GM18870 (cell line): ENCODE results near the gene CUL3.
"Not testable (repeated sequence)": the region's sequence is repeated elsewhere in the genome, so short reads cannot be mapped to it uniquely, and the experiment has no call there.

Experiments
- ATAC-seq: cut with Tn5 transposase; IDR thresholded peaks from one replicate; pipeline ENCODE4 v1.9.1; 2021; ENCODE audit warnings: moderate library complexity; ENCODE audit not compliant: unreplicated experiment

CUL3 gene

DNA sequence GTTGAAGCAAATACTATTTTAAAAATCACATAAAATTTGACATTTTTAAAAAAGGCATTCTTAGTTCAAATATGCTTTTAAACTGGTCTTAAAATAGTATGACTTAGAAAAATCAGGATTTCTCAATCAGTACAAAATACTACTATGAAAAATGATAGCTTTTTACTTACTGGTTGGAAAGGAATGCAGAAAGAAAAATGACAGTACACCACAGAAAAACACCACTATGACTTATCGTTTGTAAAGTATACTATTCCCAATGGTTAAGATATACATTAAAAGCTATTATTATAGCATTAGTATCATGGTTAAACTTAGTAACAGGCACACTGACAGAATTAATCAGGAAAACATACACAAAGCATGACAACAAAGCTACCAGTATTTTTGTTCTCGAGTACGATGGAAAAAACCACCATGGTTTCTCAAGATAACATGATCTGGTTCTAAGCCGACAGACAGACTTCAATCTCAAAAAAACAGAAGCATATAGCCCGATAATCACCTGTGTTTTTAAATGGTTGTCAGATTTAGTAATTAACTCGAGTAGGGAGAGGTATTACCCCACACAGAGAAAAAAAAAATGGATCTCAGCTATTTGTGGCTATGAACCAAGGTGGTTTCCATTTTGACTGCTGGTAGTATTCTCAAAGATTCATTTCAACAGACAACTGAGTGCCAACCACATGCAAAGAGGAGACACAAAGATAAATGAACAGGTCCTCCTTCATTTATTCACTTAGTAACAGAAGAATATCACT lies 39.1 kb downstream of the CUL3 start:
- peak; percentile 75 for ATAC-seq

DNA sequence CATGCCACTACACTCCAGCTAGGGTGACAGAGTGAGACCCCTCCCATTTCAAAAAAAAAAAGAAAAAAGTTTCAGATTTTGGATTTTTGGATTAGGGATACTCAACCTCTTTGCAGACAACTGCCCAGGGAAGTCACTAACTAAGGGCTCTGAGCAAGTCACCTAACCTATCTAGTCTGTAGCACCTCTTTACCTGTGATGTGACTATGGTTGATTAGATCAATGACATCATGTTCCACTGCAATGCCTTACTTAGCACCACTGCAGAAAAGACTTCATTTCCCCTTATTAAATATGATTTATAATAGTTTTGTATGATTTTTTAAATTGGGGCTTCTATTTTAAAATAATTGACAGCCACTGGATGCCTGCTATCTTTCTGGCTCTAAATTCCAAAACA lies 41.2 kb downstream of the CUL3 start:
- ATAC-seq, result no peak

DNA sequence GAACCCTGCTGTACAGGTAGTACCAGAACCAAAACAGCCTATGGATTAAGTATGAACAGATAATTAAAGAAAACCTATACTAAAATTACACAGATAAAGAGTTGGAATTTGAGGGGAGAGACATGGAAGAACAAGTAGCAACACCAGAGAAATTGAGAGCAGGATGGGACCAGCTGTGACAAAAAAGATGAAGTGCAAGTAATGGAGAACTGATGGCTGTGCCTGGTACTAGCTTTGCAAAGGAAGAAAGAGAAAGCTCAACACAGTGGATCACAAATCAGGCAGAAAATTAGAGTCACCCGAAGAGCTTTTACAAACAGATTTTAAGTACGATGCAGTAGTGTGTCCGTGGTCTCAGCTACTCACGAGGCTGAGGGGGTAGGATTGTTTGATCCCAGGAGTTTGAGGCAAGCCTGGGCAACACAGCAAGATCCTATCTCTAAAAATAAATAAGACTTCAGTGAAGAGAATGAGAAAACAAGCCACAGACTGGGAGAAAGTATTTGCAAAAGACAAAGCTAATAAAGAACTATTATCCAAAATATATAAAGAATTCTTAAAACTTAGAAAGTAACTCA lies 46.5 kb downstream of the CUL3 start:
- ATAC-seq, result no peak

DNA sequence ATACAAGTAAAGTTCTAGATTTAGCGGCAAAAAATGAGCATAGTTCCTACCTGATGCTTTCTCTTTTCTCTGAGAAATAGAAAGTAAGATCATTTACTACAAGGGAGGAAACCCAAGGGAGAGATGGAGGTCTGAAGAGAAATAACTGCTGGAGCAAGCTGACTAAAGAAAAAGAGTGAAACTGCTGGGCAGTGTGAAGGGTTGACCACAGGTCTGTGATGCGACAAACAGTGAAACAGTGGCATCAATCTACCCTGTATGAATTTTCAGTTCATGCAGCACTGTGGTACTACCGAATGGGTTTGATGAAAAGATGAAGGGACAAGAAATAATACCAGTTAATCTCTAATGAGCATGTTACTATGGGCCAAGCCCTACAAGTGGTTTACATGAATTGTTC lies 52.2 kb downstream of the CUL3 start:
- ATAC-seq, result peak; percentile 64

- ATAC-seq, result no peak
Measured at GRCh38 chr2:224532441-224532840, 52.7 kb downstream of the CUL3 start.

DNA sequence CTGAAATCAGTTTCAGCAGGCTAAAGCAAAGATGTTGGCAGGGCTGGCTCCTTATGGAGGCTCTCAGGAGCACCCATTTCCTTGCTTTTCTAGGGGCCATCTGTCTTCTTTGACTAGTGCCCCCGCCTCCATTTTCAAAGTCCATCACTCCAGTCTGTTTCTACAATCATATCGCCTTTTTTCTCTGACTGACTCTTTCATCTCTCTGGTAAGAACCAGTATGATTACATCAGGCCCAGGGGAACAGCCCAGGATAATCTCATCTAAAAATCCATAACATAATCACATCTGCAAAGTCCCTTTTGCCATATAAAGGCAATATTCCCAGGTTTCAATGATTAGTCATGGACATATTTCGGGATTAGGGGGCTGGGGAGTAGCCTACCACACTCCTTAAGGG lies 57.0 kb downstream of the CUL3 start:
- ATAC-seq, result no peak

DNA sequence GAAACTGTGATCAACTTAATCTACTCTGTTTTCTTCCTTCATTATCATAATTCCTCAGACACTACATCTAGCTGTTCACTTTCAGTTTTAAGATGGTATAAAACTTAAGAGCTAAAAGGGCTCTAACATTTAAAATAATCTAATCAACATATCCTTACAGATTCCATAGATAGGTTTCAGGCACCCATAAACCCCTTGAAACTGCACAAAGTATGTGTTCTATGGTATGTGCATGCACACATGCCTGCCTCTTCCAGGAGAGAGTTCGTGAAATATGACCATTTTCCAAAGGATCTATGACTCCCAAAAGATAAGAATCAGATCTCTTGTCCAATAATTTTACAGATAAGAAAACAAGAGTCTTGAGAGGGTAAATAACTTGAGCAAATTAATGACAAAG lies 59.4 kb downstream of the CUL3 start:
- no peak for ATAC-seq

DNA sequence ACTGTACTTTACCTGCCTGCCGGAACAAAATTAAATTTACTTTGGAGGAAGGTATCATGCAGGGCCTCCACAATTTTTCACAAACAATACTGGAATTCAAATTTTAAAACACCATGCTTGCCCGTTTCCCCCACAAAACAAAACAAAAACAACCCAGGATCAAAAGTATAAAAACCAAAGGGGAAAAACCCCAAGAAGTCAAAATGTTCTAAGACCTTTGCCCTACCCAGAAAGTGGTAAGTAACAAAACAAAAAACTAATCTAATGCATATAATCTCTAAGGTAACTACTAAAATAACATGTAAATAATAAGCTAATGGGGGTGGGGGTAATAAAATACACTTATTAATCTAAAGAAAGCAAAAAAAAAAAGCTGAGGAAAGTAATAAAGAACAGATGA lies 60.5 kb downstream of the CUL3 start:
- ATAC-seq, result no peak

DNA sequence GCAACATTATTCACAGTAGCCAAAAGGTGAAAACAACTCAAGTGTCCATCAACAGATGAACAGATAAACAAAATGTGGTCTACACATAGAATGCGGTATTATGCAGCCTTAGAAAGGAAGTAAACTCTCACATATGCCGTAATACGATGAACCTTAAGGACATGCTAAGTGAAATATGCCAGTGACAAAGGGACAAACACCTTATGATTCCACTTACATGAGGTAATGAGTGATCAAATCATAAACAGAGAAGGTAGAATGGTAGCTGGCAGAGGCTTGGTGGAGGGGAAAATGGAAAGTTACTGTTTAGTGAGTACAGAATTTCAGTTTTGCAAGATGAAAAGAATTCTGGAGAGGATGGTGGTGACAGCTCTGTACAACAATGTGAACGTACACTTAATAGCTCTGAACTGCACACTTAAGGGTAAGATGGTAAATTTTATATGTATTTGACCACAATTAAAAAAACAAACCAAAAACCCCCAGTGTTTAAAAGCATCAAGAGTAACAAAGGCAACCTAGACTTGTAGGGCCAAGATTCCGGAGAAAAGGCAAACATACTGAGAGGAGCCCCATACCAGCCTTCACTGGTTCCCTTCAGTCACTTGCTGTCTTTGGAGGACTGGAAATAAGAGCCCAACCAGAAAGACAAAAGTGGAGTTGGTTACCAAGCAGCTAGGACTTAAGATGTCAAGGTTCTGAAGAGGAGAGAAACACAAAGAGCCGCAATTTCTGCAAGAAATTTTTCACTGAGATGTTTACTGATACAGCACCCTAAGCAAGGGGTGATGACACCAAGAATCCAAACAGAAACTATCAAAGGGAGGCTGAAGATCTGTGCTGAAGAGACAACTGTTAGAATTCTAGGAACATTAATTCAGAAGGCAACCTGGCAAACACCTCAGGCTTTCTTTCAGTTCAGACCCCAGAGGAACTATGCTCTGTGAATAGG lies 61.3 kb downstream of the CUL3 start:
- ATAC-seq, result peak; percentile 23

- ATAC-seq, result not testable (repeated sequence)
Measured at GRCh38 chr2:224522483-224522882, 62.7 kb downstream of the CUL3 start.

DNA sequence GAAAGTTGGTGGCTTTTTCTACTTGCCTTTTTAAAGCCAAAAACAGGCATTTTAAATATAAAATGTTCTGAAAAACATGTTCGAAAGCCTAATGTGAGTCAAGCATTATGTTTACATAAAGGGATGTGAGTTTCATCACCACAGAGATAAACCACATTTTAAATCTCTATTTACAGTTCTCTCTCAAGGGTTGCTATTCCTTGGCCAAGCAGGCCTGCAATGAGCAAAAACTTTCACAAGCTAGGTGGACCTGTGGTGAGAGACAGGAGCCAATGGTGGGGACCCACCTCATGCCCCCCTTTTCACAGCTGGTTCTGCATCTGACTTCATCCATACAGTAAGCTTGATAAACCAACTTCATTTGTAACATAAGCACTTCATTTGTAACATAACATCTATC lies 65.1 kb downstream of the CUL3 start:
- ATAC-seq, result peak; percentile 80

DNA sequence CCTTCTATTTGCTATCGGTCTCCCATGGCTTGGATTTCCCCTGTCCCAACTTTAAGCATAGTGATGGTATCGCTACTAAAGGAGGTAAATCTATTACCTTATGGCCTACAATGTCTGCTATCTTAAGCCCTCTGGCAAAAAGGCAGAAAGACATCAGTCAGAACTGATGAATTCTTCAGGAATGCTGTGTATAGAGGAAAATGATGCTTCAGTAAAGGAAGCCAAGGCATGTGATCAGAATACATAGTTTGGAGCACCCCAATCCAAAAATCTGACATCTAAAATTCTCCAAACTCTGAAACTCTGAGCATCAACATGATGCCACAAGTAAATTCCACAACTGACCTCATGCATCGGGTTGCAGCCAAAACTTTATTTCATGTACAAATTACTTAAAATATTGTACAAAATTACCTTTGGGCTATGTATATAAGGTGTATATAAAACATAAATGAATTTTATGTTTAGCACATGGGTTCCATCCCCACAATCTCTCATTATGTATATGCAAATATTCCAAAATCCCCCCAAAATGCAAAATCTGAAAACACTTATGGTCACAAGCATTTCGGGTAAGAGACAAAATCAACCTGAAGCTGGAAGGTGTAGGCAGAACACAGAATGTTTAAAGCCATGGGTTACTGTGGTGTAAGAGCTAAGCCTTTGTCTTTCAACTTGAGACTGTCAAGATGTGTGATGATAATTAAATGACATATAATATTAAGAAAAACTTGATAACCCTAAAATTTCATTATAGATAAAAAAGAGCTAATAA lies 66.2 kb downstream of the CUL3 start:
- no peak for ATAC-seq

DNA sequence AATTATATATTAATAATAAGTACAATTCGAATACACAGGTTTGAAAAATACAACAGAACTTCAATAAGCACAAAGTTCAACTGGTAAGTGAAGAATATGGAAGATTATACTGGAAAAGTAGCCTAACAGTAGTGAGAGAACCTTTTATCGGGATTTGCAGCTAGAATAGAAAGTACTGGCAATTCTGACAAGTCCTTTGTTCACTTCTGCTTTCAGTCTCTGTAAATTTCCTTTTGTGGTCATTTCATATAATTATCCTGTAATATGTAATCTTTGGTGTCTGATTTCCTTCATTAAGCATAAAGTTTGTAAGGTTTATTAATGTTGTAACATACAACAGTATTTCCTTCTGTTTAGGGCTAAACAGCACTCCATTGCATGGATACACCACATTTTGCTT lies 67.2 kb downstream of the CUL3 start:
- no peak for ATAC-seq

GRCh38 chr2:224516393-224516792 lies 68.8 kb downstream of the CUL3 start:
- ATAC-seq, result not testable (repeated sequence)

DNA sequence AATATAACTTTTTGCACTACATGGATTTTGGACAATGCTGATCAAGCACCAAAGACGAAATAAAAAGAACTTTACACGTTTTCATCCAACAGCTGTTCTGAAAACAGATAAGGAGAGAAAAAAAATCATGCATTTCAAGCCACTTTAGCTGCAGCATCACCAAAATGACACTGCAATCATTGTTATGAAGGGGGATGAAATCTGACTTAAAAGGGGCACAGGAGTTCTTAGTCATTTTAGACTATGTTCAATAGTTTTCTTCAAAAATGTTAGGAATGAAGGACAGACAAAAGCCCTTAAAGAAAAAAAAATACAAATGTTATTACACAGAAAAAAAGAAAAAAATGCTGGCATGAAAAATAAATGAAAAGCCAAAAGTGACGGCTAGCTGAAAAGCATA lies 71.2 kb downstream of the CUL3 start:
- no peak for ATAC-seq

DNA sequence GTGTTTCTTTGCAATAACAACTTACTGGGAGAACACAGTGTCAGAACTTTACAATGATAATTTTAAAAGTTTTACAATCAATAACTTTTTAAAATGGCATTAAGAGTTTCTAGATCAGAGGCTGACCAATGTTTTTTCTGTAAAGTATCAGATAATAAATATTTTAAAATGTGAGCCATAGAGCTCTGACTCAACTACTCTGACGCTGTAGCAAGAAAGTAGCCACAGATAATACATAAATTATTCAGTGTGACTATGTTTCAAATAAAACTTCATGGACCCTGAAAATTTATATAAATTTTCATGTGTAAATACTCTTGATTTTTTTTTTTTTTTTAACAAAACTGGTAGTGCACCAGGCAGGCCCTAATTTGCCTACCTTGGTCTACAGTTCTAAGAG lies 77.4 kb downstream of the CUL3 start:
- no peak for ATAC-seq

GRCh38 chr2:224506494-224506893 lies 78.7 kb downstream of the CUL3 start:
- ATAC-seq, result no peak

GRCh38 chr2:224498991-224499390 lies 86.2 kb downstream of the CUL3 start:
- ATAC-seq, result no peak

DNA sequence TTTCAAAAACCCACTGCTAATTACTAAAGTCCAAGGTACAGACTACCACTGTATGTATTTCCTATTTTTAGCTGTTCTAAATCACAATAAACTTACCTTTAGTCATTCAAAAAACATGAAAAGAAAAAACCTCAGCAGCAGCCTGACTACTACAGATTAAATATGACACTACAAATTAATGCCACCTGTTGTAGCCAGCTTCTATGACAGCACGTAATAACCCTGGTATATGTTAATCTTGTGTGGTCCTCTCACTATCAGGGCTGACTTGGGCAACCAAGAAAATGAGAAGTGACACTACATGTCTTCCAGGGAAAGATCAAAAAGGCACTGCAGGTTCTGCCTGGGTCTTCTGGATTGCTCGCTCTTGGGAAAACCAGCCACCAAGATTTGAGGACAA lies 92.6 kb downstream of the CUL3 start:
- ATAC-seq, result no peak

GRCh38 chr2:224487940-224488339 lies 97.2 kb downstream of the CUL3 start:
- ATAC-seq, result not testable (repeated sequence)
